Neural cell (in vitro differentiated cells): ENCODE data around the gene RAB11FIP4. TPM values are rescaled to one million over a fixed set of nuclear protein-coding genes. Genes with fewer than 3 reads are reported as not detected.

Experiments
- H2AFZ ChIP-seq: fragments of 200-600, 300-800 bp; sonication (generic), shearing (Covaris generic); 2 replicates; pipeline ENCODE4 v1.6.0; 2014; ENCODE audit warnings: low read depth, mild to moderate bottlenecking, antibody characterized with exemption, low read length, moderate library complexity
- H3F3A ChIP-seq: fragments of 200-600 bp; shearing (Covaris generic); 2 replicates; pipeline ENCODE4 v1.6.1; 2016; ENCODE audit warnings: mild to moderate bottlenecking, moderate library complexity, mixed read lengths, antibody characterized with exemption, low read length; ENCODE audit not compliant: insufficient read depth, poor library complexity, severe bottlenecking
- H3K27ac ChIP-seq: fragments of 200-600, 300-800 bp; sonication (generic), shearing (Covaris generic); 2 replicates; pipeline ENCODE4 v1.5.1; 2014; ENCODE audit warnings: mild to moderate bottlenecking, low read length, moderate library complexity
- H3K27me3 ChIP-seq: fragments of 300-800, 200-600 bp; sonication (generic), shearing (Covaris generic); 2 replicates; pipeline ENCODE4 v1.6.0; 2014; ENCODE audit warnings: mild to moderate bottlenecking, low read depth, low read length, moderate library complexity; ENCODE audit not compliant: insufficient read depth
- H3K36me3 ChIP-seq: fragments of 300-800, 200-600 bp; sonication (generic), shearing (Covaris generic); 2 replicates; pipeline ENCODE4 v1.5.1; 2014; ENCODE audit warnings: mild to moderate bottlenecking, antibody characterized with exemption, low read length, moderate library complexity; ENCODE audit not compliant: insufficient read depth
- H3K4me2 ChIP-seq: fragments of 300-800, 200-600 bp; sonication (generic), shearing (Covaris generic); 2 replicates; pipeline ENCODE4 v1.6.0; 2014; ENCODE audit warnings: mild to moderate bottlenecking, low read length
- H3K4me3 ChIP-seq: fragments of 300-800, 200-600 bp; sonication (generic), shearing (Covaris generic); 2 replicates; pipeline ENCODE4 v1.5.1; 2014; ENCODE audit warnings: mild to moderate bottlenecking, low read length, moderate library complexity
- H3K79me2 ChIP-seq: fragments of 200-600 bp; shearing (Covaris generic); replicated peaks from 2 replicates; pipeline ENCODE4 v1.6.0; 2014; ENCODE audit warnings: mild to moderate bottlenecking, low read length, moderate library complexity; ENCODE audit not compliant: insufficient read depth
- H3K9ac ChIP-seq: fragments of 300-800, 200-600 bp; sonication (generic), shearing (Covaris generic); 2 replicates; pipeline ENCODE4 v1.6.1; 2016; ENCODE audit warnings: mild to moderate bottlenecking, low read length, mixed read lengths
- H3K9me2 ChIP-seq: fragments of 200-600 bp; shearing (Covaris generic); 2 replicates; pipeline ENCODE4 v1.6.1; 2016; ENCODE audit warnings: mild to moderate bottlenecking, low read length, mixed read lengths; ENCODE audit not compliant: insufficient read depth
- H3K9me3 ChIP-seq: fragments of 200-600, 300-800 bp; sonication (generic), shearing (Covaris generic); 2 replicates; pipeline ENCODE4 v1.6.1; 2016; ENCODE audit warnings: mild to moderate bottlenecking, mixed run types, low read length, moderate library complexity, mixed read lengths
- H4K20me1 ChIP-seq: fragments of 200-600 bp; shearing (Covaris generic); 2 replicates; pipeline ENCODE4 v1.6.1; 2016; ENCODE audit warnings: mild to moderate bottlenecking, mixed run types; ENCODE audit not compliant: insufficient read depth
- CTCF ChIP-seq: fragments of 450-650 bp; IDR thresholded peaks from 2 replicates; pipeline ENCODE4 v1.5.1; 2014; ENCODE audit warnings: antibody characterized with exemption, mild to moderate bottlenecking, moderate library complexity; ENCODE audit not compliant: poor library complexity, severe bottlenecking
- EP300 ChIP-seq: fragments of 450-650 bp; conservative IDR thresholded peaks from 2 replicates; pipeline ENCODE4 v1.6.1; 2014; ENCODE audit warnings: antibody characterized with exemption, mild to moderate bottlenecking, moderate library complexity; ENCODE audit not compliant: poor library complexity, severe bottlenecking
- EZH2 ChIP-seq: fragments of 200-600, 300-800 bp; shearing (Covaris generic), sonication (generic); IDR thresholded peaks from 2 replicates; pipeline ENCODE4 v1.6.1; 2014; ENCODE audit warnings: antibody characterized with exemption, low read length, borderline replicate concordance, mild to moderate bottlenecking; ENCODE audit not compliant: insufficient read depth, poor library complexity, severe bottlenecking
- MXI1 ChIP-seq: fragments of 450-650 bp; conservative IDR thresholded peaks from 2 replicates; pipeline ENCODE4 v1.6.1; 2014; ENCODE audit warnings: antibody characterized with exemption, mild to moderate bottlenecking; ENCODE audit not compliant: poor library complexity, severe bottlenecking
- POLR2AphosphoS5 ChIP-seq: IDR thresholded peaks from 2 replicates; pipeline ENCODE4 v1.6.1; 2012
- RAD21 ChIP-seq: fragments of 450-650 bp; conservative IDR thresholded peaks from 2 replicates; pipeline ENCODE4 v1.6.1; 2014; ENCODE audit warnings: antibody characterized with exemption, mild to moderate bottlenecking, moderate library complexity
- SMC3 ChIP-seq: fragments of 450-650 bp; conservative IDR thresholded peaks from 2 replicates; pipeline ENCODE4 v1.6.1; 2014; ENCODE audit warnings: antibody characterized with exemption, mild to moderate bottlenecking, moderate library complexity; ENCODE audit not compliant: poor library complexity
- TAF1 ChIP-seq: IDR thresholded peaks from 2 replicates; pipeline ENCODE4 v1.6.1; 2012; ENCODE audit warnings: low read depth
- polyA plus RNA-seq: library from polyadenylated mRNA; depleted of rRNA; stranded (reverse); fragments of >200 nt; gene quantifications from 2 replicates; pipeline ENCODE4 v1.2.3, GENCODE V29; 2014
- TF ChIP-seq, protein P1 (sequence below): IDR thresholded peaks from 2 replicates; pipeline ENCODE4 v1.6.1; 2012; ENCODE audit warnings: borderline replicate concordance

RAB11FIP4 gene
- polyA plus RNA-seq, 1 donor from 2014 or later: 14.4 TPM

DNA sequence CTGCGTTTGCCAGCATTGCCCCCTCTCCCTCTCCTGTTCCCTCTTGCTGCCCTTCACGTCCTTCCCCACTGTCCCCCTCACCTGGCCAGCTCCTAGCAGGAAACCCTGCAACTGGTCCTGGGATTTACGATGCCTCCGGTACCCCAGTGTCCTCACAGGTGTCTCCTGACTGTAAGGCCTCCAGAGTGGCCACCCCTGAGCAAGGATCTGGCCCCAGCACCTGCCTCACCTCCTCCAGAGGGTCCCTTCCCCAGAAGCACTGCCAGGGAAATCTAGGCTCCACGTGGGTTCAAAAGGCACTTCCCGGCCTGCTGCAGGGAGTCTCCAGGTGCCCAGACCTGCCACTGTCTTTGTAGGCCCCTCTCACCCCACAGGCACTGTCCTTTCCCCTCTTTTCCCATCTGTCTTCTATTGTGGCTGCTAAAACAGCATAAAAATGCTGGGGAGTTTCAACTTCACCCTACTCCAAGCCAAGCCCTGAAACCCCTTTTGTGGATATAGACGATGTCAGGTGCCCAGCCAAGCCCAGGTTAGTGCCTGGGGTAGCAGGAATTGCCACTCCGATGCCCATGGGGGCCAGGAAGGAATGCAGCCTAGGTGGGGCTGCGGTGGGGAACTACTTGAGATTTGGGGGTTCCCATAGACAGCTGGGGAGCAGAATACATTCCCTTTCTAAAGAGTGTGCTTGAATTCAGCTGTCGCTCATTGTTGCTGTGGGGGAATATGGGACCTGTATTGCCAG, 25.7 kb downstream of the RAB11FIP4 start:
- Histone ChIP-seq H3K27me3 (no peaks in the 10 kb centered on the region), H3F3A (no peaks in the 10 kb centered on the region), H4K20me1 (no peaks in the 10 kb centered on the region), H3K4me2 (no peak overlapping the region), H3K9ac (no peak overlapping the region), H3K9me3 (no peaks in the 10 kb centered on the region), H2AFZ (no peak overlapping the region), H3K9me2 (no peaks in the 10 kb centered on the region), H3K79me2 (no peaks in the 10 kb centered on the region), H3K36me3 (no peaks in the 10 kb centered on the region), H3K27ac (no peak overlapping the region), H3K4me3 (no peak overlapping the region)
- TF ChIP-seq SMC3: no peak
- TF ChIP-seq MXI1: no peak
- no peak for TF ChIP-seq EZH2
- TF ChIP-seq POLR2AphosphoS5: no peak
- no peak for TF ChIP-seq EP300
- no peak for TF ChIP-seq CTCF
- TF ChIP-seq RAD21: no peak
- TF ChIP-seq, protein P1, sequence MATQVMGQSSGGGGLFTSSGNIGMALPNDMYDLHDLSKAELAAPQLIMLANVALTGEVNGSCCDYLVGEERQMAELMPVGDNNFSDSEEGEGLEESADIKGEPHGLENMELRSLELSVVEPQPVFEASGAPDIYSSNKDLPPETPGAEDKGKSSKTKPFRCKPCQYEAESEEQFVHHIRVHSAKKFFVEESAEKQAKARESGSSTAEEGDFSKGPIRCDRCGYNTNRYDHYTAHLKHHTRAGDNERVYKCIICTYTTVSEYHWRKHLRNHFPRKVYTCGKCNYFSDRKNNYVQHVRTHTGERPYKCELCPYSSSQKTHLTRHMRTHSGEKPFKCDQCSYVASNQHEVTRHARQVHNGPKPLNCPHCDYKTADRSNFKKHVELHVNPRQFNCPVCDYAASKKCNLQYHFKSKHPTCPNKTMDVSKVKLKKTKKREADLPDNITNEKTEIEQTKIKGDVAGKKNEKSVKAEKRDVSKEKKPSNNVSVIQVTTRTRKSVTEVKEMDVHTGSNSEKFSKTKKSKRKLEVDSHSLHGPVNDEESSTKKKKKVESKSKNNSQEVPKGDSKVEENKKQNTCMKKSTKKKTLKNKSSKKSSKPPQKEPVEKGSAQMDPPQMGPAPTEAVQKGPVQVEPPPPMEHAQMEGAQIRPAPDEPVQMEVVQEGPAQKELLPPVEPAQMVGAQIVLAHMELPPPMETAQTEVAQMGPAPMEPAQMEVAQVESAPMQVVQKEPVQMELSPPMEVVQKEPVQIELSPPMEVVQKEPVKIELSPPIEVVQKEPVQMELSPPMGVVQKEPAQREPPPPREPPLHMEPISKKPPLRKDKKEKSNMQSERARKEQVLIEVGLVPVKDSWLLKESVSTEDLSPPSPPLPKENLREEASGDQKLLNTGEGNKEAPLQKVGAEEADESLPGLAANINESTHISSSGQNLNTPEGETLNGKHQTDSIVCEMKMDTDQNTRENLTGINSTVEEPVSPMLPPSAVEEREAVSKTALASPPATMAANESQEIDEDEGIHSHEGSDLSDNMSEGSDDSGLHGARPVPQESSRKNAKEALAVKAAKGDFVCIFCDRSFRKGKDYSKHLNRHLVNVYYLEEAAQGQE: no peak
- TF ChIP-seq TAF1: no peak

DNA sequence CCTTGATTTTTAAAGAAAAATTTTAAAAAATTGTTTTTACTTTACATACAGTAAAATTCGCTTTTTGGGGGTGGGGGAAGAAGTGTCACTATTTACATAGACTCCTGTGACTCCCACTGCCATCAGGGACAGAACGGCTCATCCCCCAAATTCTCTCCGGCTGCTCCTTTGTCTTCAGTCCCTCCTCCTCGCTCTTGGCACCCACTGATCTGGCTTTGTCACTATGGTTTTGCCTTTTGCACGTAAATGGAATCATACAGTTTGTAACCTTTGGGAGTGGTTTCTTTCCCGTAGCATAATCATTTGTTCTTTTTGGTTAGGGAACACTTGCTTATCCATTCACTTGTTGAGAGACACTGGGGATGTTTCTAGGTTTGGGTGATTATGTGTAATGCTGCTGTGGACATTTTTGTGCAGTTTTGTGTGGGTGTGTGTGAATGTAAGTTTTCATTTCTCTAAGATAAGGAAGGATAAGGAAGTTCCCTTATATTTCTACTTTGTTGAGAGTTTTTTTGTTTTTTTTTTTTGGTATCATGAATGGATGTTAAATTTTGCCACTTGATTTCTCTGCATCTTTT, 27.4 kb downstream of the RAB11FIP4 start:
- Histone ChIP-seq H2AFZ (no peak overlapping the region), H3K9me2 (no peaks in the 10 kb centered on the region), H3F3A (no peaks in the 10 kb centered on the region), H3K4me2 (no peak overlapping the region), H3K9ac (no peak overlapping the region), H3K27ac (no peak overlapping the region), H4K20me1 (no peaks in the 10 kb centered on the region), H3K9me3 (no peaks in the 10 kb centered on the region), H3K4me3 (no peak overlapping the region), H3K27me3 (no peaks in the 10 kb centered on the region), H3K79me2 (no peaks in the 10 kb centered on the region), H3K36me3 (no peaks in the 10 kb centered on the region)
- TF ChIP-seq TAF1 (no peak), EZH2 (no peak), MXI1 (no peak), EP300 (no peak), SMC3 (no peak), CTCF (no peak), RAD21 (no peak), POLR2AphosphoS5 (no peak)
- TF ChIP-seq, protein P1: no peak
